ENCODE results near the gene RTKN2.

RTKN2 gene

GRCh38 chr10:62231805-62232204 is 36.8 kb downstream of the RTKN2 start:
- H3K36me3 ChIP-seq (ENCODE audit: control insufficient read depth, insufficient read depth, low read length), result no peaks in the 10 kb centered on the region
- H3K4me1 ChIP-seq (ENCODE audit: control insufficient read depth, insufficient read depth, low read length), result no peaks in the 10 kb centered on the region

GRCh38 chr10:62231371-62231770 is 37.3 kb downstream of the RTKN2 start:
- no peak overlapping the region for H3K27ac ChIP-seq (ENCODE audit: insufficient read depth, low read depth, low read length, poor library complexity, severe bottlenecking)
- WGBS, 2 experiments, result no CpG with 5 or more reads among the region's 1 CpG

More at GRCh38 chr10:62231805-62232204, 36.8 kb downstream of the RTKN2 start:
- H3K27ac ChIP-seq (ENCODE audit: insufficient read depth, low read depth, low read length, poor library complexity, severe bottlenecking), result no peak overlapping the region
- 89 to 91% methylated on average over 1 to 4 of the region's 4 CpGs for WGBS, 2 experiments
- H3K9me3 ChIP-seq (ENCODE audit: control insufficient read depth, low read length), result no peaks in the 10 kb centered on the region
- H3K27me3 ChIP-seq (ENCODE audit: control insufficient read depth, insufficient read depth, low read length, poor library complexity, severe bottlenecking), result no peaks in the 10 kb centered on the region
- no peak overlapping the region for H3K4me3 ChIP-seq (ENCODE audit: insufficient read depth, low read depth, low read length)

GRCh38 chr10:62230344-62231121 is 38.1 kb downstream of the RTKN2 start:
- WGBS, 2 experiments, result 96 to 99% methylated on average over 2 to 3 of the region's 4 CpGs
- no peak overlapping the region for H3K27ac ChIP-seq (ENCODE audit: insufficient read depth, low read depth, low read length, poor library complexity, severe bottlenecking)

More at GRCh38 chr10:62231371-62231770, 37.3 kb downstream of the RTKN2 start:
- H3K27me3 ChIP-seq (ENCODE audit: control insufficient read depth, insufficient read depth, low read length, poor library complexity, severe bottlenecking), result no peaks in the 10 kb centered on the region
- no peaks in the 10 kb centered on the region for H3K4me1 ChIP-seq (ENCODE audit: control insufficient read depth, insufficient read depth, low read length)
- H3K4me3 ChIP-seq (ENCODE audit: insufficient read depth, low read depth, low read length), result no peak overlapping the region
- H3K36me3 ChIP-seq (ENCODE audit: control insufficient read depth, insufficient read depth, low read length), result no peaks in the 10 kb centered on the region
- H3K9me3 ChIP-seq (ENCODE audit: control insufficient read depth, low read length), result no peaks in the 10 kb centered on the region

GRCh38 chr10:62225362-62225761 is 43.3 kb downstream of the RTKN2 start:
- WGBS, 2 experiments, result 100% methylated on average over 3 of the region's 3 CpGs; no CpG with 5 or more reads in 1 of the 2 experiments
- Histone ChIP-seq H3K27ac (ENCODE audit: insufficient read depth, low read depth, low read length, poor library complexity, severe bottlenecking) (no peak overlapping the region), H3K9me3 (ENCODE audit: control insufficient read depth, low read length) (no peaks in the 10 kb centered on the region), H3K4me1 (ENCODE audit: control insufficient read depth, insufficient read depth, low read length) (no peaks in the 10 kb centered on the region), H3K27me3 (ENCODE audit: control insufficient read depth, insufficient read depth, low read length, poor library complexity, severe bottlenecking) (no peaks in the 10 kb centered on the region), H3K4me3 (ENCODE audit: insufficient read depth, low read depth, low read length) (no peak overlapping the region), H3K36me3 (ENCODE audit: control insufficient read depth, insufficient read depth, low read length) (no peaks in the 10 kb centered on the region)

More at GRCh38 chr10:62230344-62231121, 38.1 kb downstream of the RTKN2 start:
- Histone ChIP-seq H3K27me3 (ENCODE audit: control insufficient read depth, insufficient read depth, low read length, poor library complexity, severe bottlenecking) (no peaks in the 10 kb centered on the region), H3K36me3 (ENCODE audit: control insufficient read depth, insufficient read depth, low read length) (no peaks in the 10 kb centered on the region), H3K4me3 (ENCODE audit: insufficient read depth, low read depth, low read length) (no peak overlapping the region), H3K4me1 (ENCODE audit: control insufficient read depth, insufficient read depth, low read length) (no peaks in the 10 kb centered on the region), H3K9me3 (ENCODE audit: control insufficient read depth, low read length) (no peaks in the 10 kb centered on the region)

GRCh38 chr10:62224606-62225005 is 44.0 kb downstream of the RTKN2 start:
- Histone ChIP-seq H3K9me3 (ENCODE audit: control insufficient read depth, low read length) (no peaks in the 10 kb centered on the region), H3K27ac (ENCODE audit: insufficient read depth, low read depth, low read length, poor library complexity, severe bottlenecking) (no peak overlapping the region), H3K4me3 (ENCODE audit: insufficient read depth, low read depth, low read length) (no peak overlapping the region), H3K36me3 (ENCODE audit: control insufficient read depth, insufficient read depth, low read length) (no peaks in the 10 kb centered on the region), H3K27me3 (ENCODE audit: control insufficient read depth, insufficient read depth, low read length, poor library complexity, severe bottlenecking) (no peaks in the 10 kb centered on the region), H3K4me1 (ENCODE audit: control insufficient read depth, insufficient read depth, low read length) (no peaks in the 10 kb centered on the region)
- 95% methylated on average over 1 of the region's 1 CpG for WGBS, 2 experiments

GRCh38 chr10:62217683-62218082 is 51.0 kb downstream of the RTKN2 start:
- H3K4me3 ChIP-seq (ENCODE audit: insufficient read depth, low read depth, low read length), result no peak overlapping the region
- H3K4me1 ChIP-seq (ENCODE audit: control insufficient read depth, insufficient read depth, low read length), result no peaks in the 10 kb centered on the region
- H3K9me3 ChIP-seq (ENCODE audit: control insufficient read depth, low read length), result no peaks in the 10 kb centered on the region
- WGBS, 2 experiments, result 65 to 67% methylated on average over 6 of the region's 6 CpGs
- no peaks in the 10 kb centered on the region for H3K27me3 ChIP-seq (ENCODE audit: control insufficient read depth, insufficient read depth, low read length, poor library complexity, severe bottlenecking)
- H3K27ac ChIP-seq (ENCODE audit: insufficient read depth, low read depth, low read length, poor library complexity, severe bottlenecking), result no peak overlapping the region
- H3K36me3 ChIP-seq (ENCODE audit: control insufficient read depth, insufficient read depth, low read length), result no peaks in the 10 kb centered on the region

- H3K27me3 ChIP-seq (ENCODE audit: control insufficient read depth, insufficient read depth, low read length, poor library complexity, severe bottlenecking), result no peaks in the 10 kb centered on the region
- H3K4me1 ChIP-seq (ENCODE audit: control insufficient read depth, insufficient read depth, low read length), result no peaks in the 10 kb centered on the region
- no peaks in the 10 kb centered on the region for H3K9me3 ChIP-seq (ENCODE audit: control insufficient read depth, low read length)
- H3K36me3 ChIP-seq (ENCODE audit: control insufficient read depth, insufficient read depth, low read length), result no peaks in the 10 kb centered on the region
- no peak overlapping the region for H3K4me3 ChIP-seq (ENCODE audit: insufficient read depth, low read depth, low read length)
- no peak overlapping the region for H3K27ac ChIP-seq (ENCODE audit: insufficient read depth, low read depth, low read length, poor library complexity, severe bottlenecking)
- WGBS, 2 experiments, result 89 to 100% methylated on average over 2 to 3 of the region's 3 CpGs
Observed at GRCh38 chr10:62214364-62214874, 54.2 kb downstream of the RTKN2 start.

- H3K27ac ChIP-seq (ENCODE audit: insufficient read depth, low read depth, low read length, poor library complexity, severe bottlenecking), result no peak overlapping the region
- WGBS, 2 experiments, result 98 to 100% methylated on average over 2 of the region's 2 CpGs
- no peaks in the 10 kb centered on the region for H3K4me1 ChIP-seq (ENCODE audit: control insufficient read depth, insufficient read depth, low read length)
- H3K27me3 ChIP-seq (ENCODE audit: control insufficient read depth, insufficient read depth, low read length, poor library complexity, severe bottlenecking), result no peaks in the 10 kb centered on the region
- no peaks in the 10 kb centered on the region for H3K9me3 ChIP-seq (ENCODE audit: control insufficient read depth, low read length)
- no peak overlapping the region for H3K4me3 ChIP-seq (ENCODE audit: insufficient read depth, low read depth, low read length)
- H3K36me3 ChIP-seq (ENCODE audit: control insufficient read depth, insufficient read depth, low read length), result no peaks in the 10 kb centered on the region
Observed at GRCh38 chr10:62205750-62206399, 62.8 kb downstream of the RTKN2 start.

- H3K4me1 ChIP-seq (ENCODE audit: control insufficient read depth, insufficient read depth, low read length), result no peaks in the 10 kb centered on the region
- H3K27me3 ChIP-seq (ENCODE audit: control insufficient read depth, insufficient read depth, low read length, poor library complexity, severe bottlenecking), result no peaks in the 10 kb centered on the region
- H3K36me3 ChIP-seq (ENCODE audit: control insufficient read depth, insufficient read depth, low read length), result peaks cover 4% of the 10 kb centered on the region
- H3K9me3 ChIP-seq (ENCODE audit: control insufficient read depth, low read length), result no peaks in the 10 kb centered on the region
- no peak overlapping the region for H3K4me3 ChIP-seq (ENCODE audit: insufficient read depth, low read depth, low read length)
- WGBS, 2 experiments, result 83 to 100% methylated on average over 1 of the region's 1 CpG
- no peak overlapping the region for H3K27ac ChIP-seq (ENCODE audit: insufficient read depth, low read depth, low read length, poor library complexity, severe bottlenecking)
Observed at GRCh38 chr10:62199584-62199983, 69.1 kb downstream of the RTKN2 start.

- H3K36me3 ChIP-seq (ENCODE audit: control insufficient read depth, insufficient read depth, low read length), result peaks cover 4% of the 10 kb centered on the region
- H3K4me3 ChIP-seq (ENCODE audit: insufficient read depth, low read depth, low read length), result no peak overlapping the region
- no peaks in the 10 kb centered on the region for H3K4me1 ChIP-seq (ENCODE audit: control insufficient read depth, insufficient read depth, low read length)
- no peak overlapping the region for H3K27ac ChIP-seq (ENCODE audit: insufficient read depth, low read depth, low read length, poor library complexity, severe bottlenecking)
- H3K9me3 ChIP-seq (ENCODE audit: control insufficient read depth, low read length), result no peaks in the 10 kb centered on the region
- H3K27me3 ChIP-seq (ENCODE audit: control insufficient read depth, insufficient read depth, low read length, poor library complexity, severe bottlenecking), result no peaks in the 10 kb centered on the region
Observed at GRCh38 chr10:62196528-62196927, 72.1 kb downstream of the RTKN2 start.
